ENCODE results near the gene GP5.

GP5 gene

GRCh38 chr3:194376241-194376560, 22.9 kb downstream of the GP5 start:
- H2AFZ ChIP-seq (ENCODE audit: low read depth, low read length) = no peak overlapping the region
- H3K9ac ChIP-seq (ENCODE audit: low read depth, low read length) = no peak overlapping the region
- no peaks in the 10 kb centered on the region for H3K36me3 ChIP-seq (ENCODE audit: insufficient read depth, low read length)
- peaks cover 3% of the 10 kb centered on the region for H3K27me3 ChIP-seq (ENCODE audit: insufficient read depth, low read length, poor library complexity)
- no peak overlapping the region for H3K4me3 ChIP-seq (ENCODE audit: low read depth in 1 of 2, low read length in 2 of 2)
- peaks cover 2% of the 10 kb centered on the region; the same call in 1 of the 2 replicates for H4K20me1 ChIP-seq (ENCODE audit: insufficient read depth, low read length)
- ATAC-seq (ENCODE audit: insufficient read depth, low read depth) (no peak), DNase-seq (no peak)
- H3K79me2 ChIP-seq (ENCODE audit: insufficient read depth, low read length) = no peaks in the 10 kb centered on the region
- H3K27ac ChIP-seq (ENCODE audit: low read length) = no peak overlapping the region
- no peak for TF ChIP-seq EZH2 (IDR thresholded peaks at IDR 0.05; ENCODE audit: borderline replicate concordance, low read depth, low read length, severe bottlenecking)
- TF ChIP-seq, protein P1, sequence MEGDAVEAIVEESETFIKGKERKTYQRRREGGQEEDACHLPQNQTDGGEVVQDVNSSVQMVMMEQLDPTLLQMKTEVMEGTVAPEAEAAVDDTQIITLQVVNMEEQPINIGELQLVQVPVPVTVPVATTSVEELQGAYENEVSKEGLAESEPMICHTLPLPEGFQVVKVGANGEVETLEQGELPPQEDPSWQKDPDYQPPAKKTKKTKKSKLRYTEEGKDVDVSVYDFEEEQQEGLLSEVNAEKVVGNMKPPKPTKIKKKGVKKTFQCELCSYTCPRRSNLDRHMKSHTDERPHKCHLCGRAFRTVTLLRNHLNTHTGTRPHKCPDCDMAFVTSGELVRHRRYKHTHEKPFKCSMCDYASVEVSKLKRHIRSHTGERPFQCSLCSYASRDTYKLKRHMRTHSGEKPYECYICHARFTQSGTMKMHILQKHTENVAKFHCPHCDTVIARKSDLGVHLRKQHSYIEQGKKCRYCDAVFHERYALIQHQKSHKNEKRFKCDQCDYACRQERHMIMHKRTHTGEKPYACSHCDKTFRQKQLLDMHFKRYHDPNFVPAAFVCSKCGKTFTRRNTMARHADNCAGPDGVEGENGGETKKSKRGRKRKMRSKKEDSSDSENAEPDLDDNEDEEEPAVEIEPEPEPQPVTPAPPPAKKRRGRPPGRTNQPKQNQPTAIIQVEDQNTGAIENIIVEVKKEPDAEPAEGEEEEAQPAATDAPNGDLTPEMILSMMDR (IDR thresholded peaks at IDR 0.05; ENCODE audit: borderline replicate concordance, extremely low read depth, low read length, poor library complexity, severe bottlenecking) = no peak
- no peak overlapping the region for H3K4me2 ChIP-seq (ENCODE audit: insufficient read depth, low read length)
- H3K4me1 ChIP-seq (ENCODE audit: insufficient read depth, low read length) = no peaks in the 10 kb centered on the region
- no peaks in the 10 kb centered on the region for H3K9me3 ChIP-seq (ENCODE audit: insufficient read depth, low read length, severe bottlenecking)

- peaks cover 3% of the 10 kb centered on the region for H3K27me3 ChIP-seq (ENCODE audit: insufficient read depth, low read length, poor library complexity)
- no peaks in the 10 kb centered on the region for H3K9me3 ChIP-seq (ENCODE audit: insufficient read depth, low read length, severe bottlenecking)
- H3K27ac ChIP-seq (ENCODE audit: low read length) = no peak overlapping the region
- no peaks in the 10 kb centered on the region for H3K4me1 ChIP-seq (ENCODE audit: insufficient read depth, low read length)
- no peak overlapping the region for H3K4me2 ChIP-seq (ENCODE audit: insufficient read depth, low read length)
- H3K9ac ChIP-seq (ENCODE audit: low read depth, low read length) = no peak overlapping the region
- DNase-seq (no peak), ATAC-seq (ENCODE audit: insufficient read depth, low read depth) (no peak)
- H4K20me1 ChIP-seq (ENCODE audit: insufficient read depth, low read length) = peaks cover 2% of the 10 kb centered on the region; the same call in 1 of the 2 replicates
- H3K4me3 ChIP-seq (ENCODE audit: low read depth in 1 of 2, low read length in 2 of 2) = no peak overlapping the region
- no peaks in the 10 kb centered on the region for H3K36me3 ChIP-seq (ENCODE audit: insufficient read depth, low read length)
- H2AFZ ChIP-seq (ENCODE audit: low read depth, low read length) = no peak overlapping the region
- H3K79me2 ChIP-seq (ENCODE audit: insufficient read depth, low read length) = no peaks in the 10 kb centered on the region
- no peak for TF ChIP-seq EZH2 (IDR thresholded peaks at IDR 0.05; ENCODE audit: borderline replicate concordance, low read depth, low read length, severe bottlenecking)
- TF ChIP-seq, protein P1 (IDR thresholded peaks at IDR 0.05; ENCODE audit: borderline replicate concordance, extremely low read depth, low read length, poor library complexity, severe bottlenecking) = no peak
Measured at GRCh38 chr3:194375473-194376240, 23.4 kb downstream of the GP5 start.

GRCh38 chr3:194374935-194375334, 24.1 kb downstream of the GP5 start:
- TF ChIP-seq EZH2 (IDR thresholded peaks at IDR 0.05; ENCODE audit: borderline replicate concordance, low read depth, low read length, severe bottlenecking) = no peak
- TF ChIP-seq, protein P1 (IDR thresholded peaks at IDR 0.05; ENCODE audit: borderline replicate concordance, extremely low read depth, low read length, poor library complexity, severe bottlenecking) = no peak
- H3K4me1 ChIP-seq (ENCODE audit: insufficient read depth, low read length) = no peaks in the 10 kb centered on the region
- no peaks in the 10 kb centered on the region for H3K9me3 ChIP-seq (ENCODE audit: insufficient read depth, low read length, severe bottlenecking)
- no peaks in the 10 kb centered on the region for H3K36me3 ChIP-seq (ENCODE audit: insufficient read depth, low read length)
- no peak overlapping the region for H3K4me3 ChIP-seq (ENCODE audit: low read depth in 1 of 2, low read length in 2 of 2)
- H2AFZ ChIP-seq (ENCODE audit: low read depth, low read length) = no peak overlapping the region
- DNase-seq (no peak), ATAC-seq (ENCODE audit: insufficient read depth, low read depth) (0 out of 3 replicates have a peak, but pooled peaks have one; percentile 9)
- peaks cover 2% of the 10 kb centered on the region; the same call in 1 of the 2 replicates for H4K20me1 ChIP-seq (ENCODE audit: insufficient read depth, low read length)
- H3K27ac ChIP-seq (ENCODE audit: low read length) = no peak overlapping the region
- peaks cover under 1% of the 10 kb centered on the region for H3K27me3 ChIP-seq (ENCODE audit: insufficient read depth, low read length, poor library complexity)
- H3K79me2 ChIP-seq (ENCODE audit: insufficient read depth, low read length) = no peaks in the 10 kb centered on the region
- no peak overlapping the region for H3K4me2 ChIP-seq (ENCODE audit: insufficient read depth, low read length)
- H3K9ac ChIP-seq (ENCODE audit: low read depth, low read length) = no peak overlapping the region
